Neuronal stem cell (in vitro differentiated cells): ENCODE data around the gene TOGARAM2.

Experiments
- DNase-seq: peaks from one replicate; pipeline ENCODE4 v3.0.0-alpha.2; 2013; ENCODE audit warnings: low spot score
- H2AFZ ChIP-seq: one replicate; pipeline ENCODE4 v1.6.1; 2013; ENCODE audit warnings: mild to moderate bottlenecking, low read length, inconsistent platforms
- H2AK5ac ChIP-seq: 2 replicates; pipeline ENCODE4 v1.6.1; 2013; ENCODE audit warnings: low read depth, mild to moderate bottlenecking, inconsistent platforms, low read length, moderate library complexity, mixed read lengths
- H2BK120ac ChIP-seq: 2 replicates; pipeline ENCODE4 v1.6.1; 2013; ENCODE audit warnings: low read depth, mild to moderate bottlenecking, inconsistent platforms, low read length, moderate library complexity, mixed read lengths
- H2BK12ac ChIP-seq: one replicate; pipeline ENCODE4 v1.6.1; 2013; ENCODE audit warnings: low read length, inconsistent platforms
- H2BK15ac ChIP-seq: 2 replicates; pipeline ENCODE4 v1.6.1; 2013; ENCODE audit warnings: mild to moderate bottlenecking, low read length, inconsistent platforms, mixed read lengths
- H2BK5ac ChIP-seq: one replicate; pipeline ENCODE4 v1.6.1; 2013; ENCODE audit warnings: inconsistent platforms, mild to moderate bottlenecking, low read length, moderate library complexity
- H3K14ac ChIP-seq: one replicate; pipeline ENCODE4 v1.6.1; 2013; ENCODE audit warnings: low read length, inconsistent platforms
- H3K18ac ChIP-seq: 2 replicates; pipeline ENCODE4 v1.6.1; 2013; ENCODE audit warnings: low read length, inconsistent platforms
- H3K23ac ChIP-seq: 2 replicates; pipeline ENCODE4 v1.6.1; 2013; ENCODE audit warnings: low read depth, mild to moderate bottlenecking, mixed read lengths, low read length, inconsistent platforms; ENCODE audit not compliant: poor library complexity
- H3K27ac ChIP-seq: replicated peaks from 3 replicates; pipeline ENCODE4 v1.5.1; 2013; ENCODE audit warnings: low read length, inconsistent platforms
- H3K27me3 ChIP-seq, 3 experiments: 2 replicates each; pipeline ENCODE4 v1.6.1; 2013; ENCODE audit warnings: low read length in 3 of 3, mild to moderate bottlenecking in 2 of 3, inconsistent platforms in 1 of 3, low read depth in 1 of 3, mixed read lengths in 1 of 3, moderate library complexity in 1 of 3; ENCODE audit not compliant: control insufficient read depth in 3 of 3, insufficient read depth in 3 of 3
- H3K36me3 ChIP-seq, 2 donors: replicated peaks in 1 of 2; 2 replicates each; pipeline ENCODE4 v1.6.1; 2013; ENCODE audit warnings: low read length in 2 of 2; ENCODE audit not compliant: control insufficient read depth in 2 of 2, insufficient read depth in 2 of 2
- H3K4ac ChIP-seq: 2 replicates; pipeline ENCODE4 v1.6.1; 2013; ENCODE audit warnings: inconsistent platforms, mild to moderate bottlenecking, low read length, moderate library complexity
- H3K4me1 ChIP-seq, 2 donors: 1 replicate in 1 of 2; 2 replicates in 1 of 2; pipeline ENCODE4 v1.6.1; 2013; ENCODE audit warnings: low read length in 2 of 2, low read depth in 1 of 2; ENCODE audit not compliant: control insufficient read depth in 2 of 2, insufficient read depth in 1 of 2
- H3K4me2 ChIP-seq: one replicate; pipeline ENCODE4 v1.6.1; 2013; ENCODE audit warnings: mild to moderate bottlenecking, low read length, inconsistent platforms; ENCODE audit not compliant: insufficient read depth, poor library complexity, severe bottlenecking
- H3K4me3 ChIP-seq, 2 donors: 2 replicates each; pipeline ENCODE4 v1.5.1; 2013; ENCODE audit warnings: low read length in 2 of 2, mild to moderate bottlenecking in 2 of 2, inconsistent platforms in 1 of 2, moderate library complexity in 1 of 2
- H3K79me1 ChIP-seq: one replicate; pipeline ENCODE4 v1.6.1; 2013; ENCODE audit warnings: low read depth, mild to moderate bottlenecking, inconsistent platforms, low read length, moderate library complexity
- H3K9ac ChIP-seq: one replicate; pipeline ENCODE4 v1.6.1; 2013; ENCODE audit warnings: mild to moderate bottlenecking, low read depth, low read length, inconsistent platforms; ENCODE audit not compliant: poor library complexity
- H3K9me3 ChIP-seq, 2 donors: replicated peaks in 1 of 2; 2 replicates each; pipeline versions ENCODE3 to v1.6.1; 2013; ENCODE audit warnings: low read length in 2 of 2, mild to moderate bottlenecking in 2 of 2, inconsistent platforms in 1 of 2, low read depth in 1 of 2, mixed read lengths in 1 of 2, moderate library complexity in 1 of 2; ENCODE audit not compliant: control insufficient read depth in 2 of 2, insufficient read depth in 1 of 2
- H4K8ac ChIP-seq: one replicate; pipeline ENCODE4 v1.6.1; 2013; ENCODE audit warnings: low read depth, mild to moderate bottlenecking, inconsistent platforms, low read length, moderate library complexity
- H4K91ac ChIP-seq: one replicate; pipeline ENCODE4 v1.6.1; 2013; ENCODE audit warnings: low read length, low read depth, mild to moderate bottlenecking, inconsistent platforms; ENCODE audit not compliant: poor library complexity
- WGBS, 2 donors: extraction: QIAGEN DNeasy Blood & Tissue Kit; methylation state at CpG; one replicate each; pipeline ENCODE4 v1.1.7; 2013; ENCODE audit warnings: missing lambda C conversion rate in 2 of 2, mixed read lengths in 1 of 2; ENCODE audit not compliant: insufficient read length in 2 of 2, insufficient replicate concordance in 1 of 2; ENCODE audit errors: extremely low coverage in 2 of 2; 5-methylcytosine and 5-hydroxymethylcytosine counted together

TOGARAM2 gene

GRCh38 chr2:28979041-28979440 lies 2.1 kb upstream of the TOGARAM2 start:
- peak overlapping the region; percentile 67 for H3K18ac ChIP-seq
- H2AK5ac ChIP-seq, result peak overlapping the region; percentile 23
- H3K4me2 ChIP-seq, result no peak overlapping the region
- H2BK120ac ChIP-seq, result peak overlapping the region; percentile 16
- H2BK12ac ChIP-seq, result no peak overlapping the region
- peaks cover 12 to 19% of the 10 kb centered on the region in 2 donors for H3K4me1 ChIP-seq
- H3K9ac ChIP-seq, result no peak overlapping the region
- peak overlapping the region; percentile 41 for H2BK15ac ChIP-seq
- H2BK5ac ChIP-seq, result no peak overlapping the region
- no peak overlapping the region for H3K27ac ChIP-seq
- no CpG with 5 or more reads among the region's 7 CpGs for WGBS, 2 donors
- H3K27me3 ChIP-seq, result peaks cover 0 to 14% (median 0%) of the 10 kb centered on the region in 3 experiments
- H3K9me3 ChIP-seq, result no peaks in the 10 kb centered on the region
- no peak overlapping the region for H3K4ac ChIP-seq
- no peak overlapping the region for H3K4me3 ChIP-seq
- no peak overlapping the region for H3K14ac ChIP-seq
- H3K79me1 ChIP-seq, result no peaks in the 10 kb centered on the region
- H2AFZ ChIP-seq, result no peak overlapping the region
- H4K91ac ChIP-seq, result no peak overlapping the region
- H3K36me3 ChIP-seq, result no peaks in the 10 kb centered on the region
- H3K23ac ChIP-seq, result no peak overlapping the region
- no peak for DNase-seq
- H4K8ac ChIP-seq, result peak overlapping the region; percentile 52

GRCh38 chr2:28979576-28980366 lies 1.3 kb upstream of the TOGARAM2 start:
- no peak overlapping the region for H3K23ac ChIP-seq
- H3K4me2 ChIP-seq, result no peak overlapping the region
- H2BK120ac ChIP-seq, result no peak overlapping the region
- no peak overlapping the region for H3K14ac ChIP-seq
- no peaks in the 10 kb centered on the region for H3K36me3 ChIP-seq
- H3K9me3 ChIP-seq, result no peaks in the 10 kb centered on the region
- H3K4me1 ChIP-seq, result peaks cover 12 to 19% of the 10 kb centered on the region in 2 donors
- H2BK5ac ChIP-seq, result no peak overlapping the region
- H2BK12ac ChIP-seq, result no peak overlapping the region
- no peak overlapping the region for H3K27ac ChIP-seq
- H3K4me3 ChIP-seq, result peak overlapping the region in 1 of 2 donors; percentile 8
- no peaks in the 10 kb centered on the region for H3K79me1 ChIP-seq
- peak overlapping the region; percentile 23 for H2AK5ac ChIP-seq
- peak overlapping the region; percentile 41 for H2BK15ac ChIP-seq
- H3K18ac ChIP-seq, result peak overlapping the region; percentile 53
- H4K8ac ChIP-seq, result peak overlapping the region; percentile 29
- H2AFZ ChIP-seq, result no peak overlapping the region
- no CpG with 5 or more reads among the region's 13 CpGs for WGBS, 2 donors
- peaks cover 0 to 14% (median 0%) of the 10 kb centered on the region in 3 experiments for H3K27me3 ChIP-seq
- H4K91ac ChIP-seq, result no peak overlapping the region
- DNase-seq, result no peak
- no peak overlapping the region for H3K4ac ChIP-seq
- no peak overlapping the region for H3K9ac ChIP-seq

DNA sequence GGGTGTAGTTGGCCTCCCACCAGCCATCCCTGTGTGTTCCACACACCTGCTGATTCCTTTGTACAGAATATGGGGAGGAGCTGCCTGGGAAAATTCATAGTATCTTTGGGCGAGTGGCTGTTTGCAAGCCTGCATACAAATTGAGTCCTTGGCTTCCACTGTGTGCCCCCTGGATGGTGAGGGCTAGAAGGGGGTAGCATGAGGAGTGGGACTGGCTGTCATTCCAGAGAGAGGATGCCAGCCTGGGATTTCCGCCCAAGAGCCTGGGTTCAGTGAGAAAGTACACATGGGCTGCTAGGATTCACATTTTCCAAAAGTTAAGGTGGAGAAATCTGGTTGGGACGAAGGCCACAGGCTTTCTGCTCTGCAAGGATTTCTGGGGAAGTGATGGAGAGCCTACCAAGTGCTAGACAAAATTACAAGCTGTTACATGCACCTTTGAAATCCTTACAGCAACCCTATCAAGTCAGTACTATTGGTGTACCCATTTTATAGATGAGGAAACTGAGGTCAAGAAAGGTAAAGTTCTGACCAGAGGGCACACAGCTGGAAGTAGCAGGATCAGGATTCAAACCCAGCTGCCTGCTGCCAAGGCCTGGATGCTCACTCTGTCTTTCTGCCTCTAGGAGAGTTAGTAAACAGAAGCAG lies 606 bp upstream of the TOGARAM2 start:
- DNase-seq, result no peak
- peak overlapping the region; percentile 12 for H2AK5ac ChIP-seq
- no peak overlapping the region for H4K8ac ChIP-seq
- no peaks in the 10 kb centered on the region for H3K36me3 ChIP-seq
- no peak overlapping the region for H3K4ac ChIP-seq
- H2BK15ac ChIP-seq, result no peak overlapping the region
- no peak overlapping the region for H3K4me2 ChIP-seq
- no CpG with 5 or more reads among the region's 3 CpGs for WGBS, 2 donors
- H3K18ac ChIP-seq, result peak overlapping the region; percentile 53
- H3K27me3 ChIP-seq, result peaks cover 0 to 14% (median 0%) of the 10 kb centered on the region in 3 experiments
- H2AFZ ChIP-seq, result no peak overlapping the region
- H3K9me3 ChIP-seq, result no peaks in the 10 kb centered on the region
- no peak overlapping the region for H3K23ac ChIP-seq
- H3K4me3 ChIP-seq, result no peak overlapping the region
- H4K91ac ChIP-seq, result no peak overlapping the region
- H3K4me1 ChIP-seq, result peaks cover 12 to 19% of the 10 kb centered on the region in 2 donors
- no peaks in the 10 kb centered on the region for H3K79me1 ChIP-seq
- no peak overlapping the region for H3K14ac ChIP-seq
- no peak overlapping the region for H2BK120ac ChIP-seq
- H2BK12ac ChIP-seq, result no peak overlapping the region
- H2BK5ac ChIP-seq, result no peak overlapping the region
- no peak overlapping the region for H3K9ac ChIP-seq
- no peak overlapping the region for H3K27ac ChIP-seq
